ENCODE measurements around the gene TOGARAM2.

The TOGARAM2 gene

DNA sequence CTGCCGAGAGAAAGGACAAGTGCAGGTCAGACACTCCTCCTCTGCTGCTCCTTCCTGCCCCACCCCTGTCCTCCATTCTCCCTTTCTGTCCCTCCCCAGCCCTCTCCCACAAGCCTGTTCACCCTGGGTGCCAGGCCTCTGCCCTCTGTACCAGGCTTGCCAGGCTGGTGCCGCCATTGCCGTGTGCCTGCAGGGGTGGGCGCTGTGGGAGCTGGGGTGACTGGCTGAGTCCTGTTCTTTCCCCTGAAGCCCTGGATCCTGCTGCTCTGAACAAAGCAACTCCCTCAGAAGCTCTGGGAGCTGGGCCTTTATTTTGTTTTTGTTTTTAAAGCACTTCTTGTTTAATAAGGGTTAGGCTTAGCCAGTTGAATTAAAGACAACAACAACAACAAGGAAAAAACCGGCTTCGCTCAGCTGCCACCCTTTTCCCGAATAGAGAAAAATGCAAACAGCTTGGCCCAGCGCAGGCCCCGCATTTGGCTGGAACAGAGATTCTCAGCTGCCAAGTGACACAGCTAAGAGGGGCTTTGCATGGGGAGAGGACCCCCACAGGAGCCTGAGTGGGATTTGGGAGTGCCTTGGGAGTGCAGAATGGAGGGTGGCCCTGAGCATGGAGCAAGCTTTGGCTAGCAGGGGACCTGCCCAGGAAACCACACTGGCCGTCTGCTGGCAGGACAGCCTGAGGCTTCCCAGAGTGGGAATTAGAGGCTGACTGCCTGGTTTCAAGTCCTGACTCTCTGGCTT, 84.1 kb downstream of the TOGARAM2 start:
- no peak for DNase-seq (ENCODE audit: low read depth)
- H3K4me3 ChIP-seq (ENCODE audit: low read depth, low read length) = no peak overlapping the region
- TF ChIP-seq, protein P1, sequence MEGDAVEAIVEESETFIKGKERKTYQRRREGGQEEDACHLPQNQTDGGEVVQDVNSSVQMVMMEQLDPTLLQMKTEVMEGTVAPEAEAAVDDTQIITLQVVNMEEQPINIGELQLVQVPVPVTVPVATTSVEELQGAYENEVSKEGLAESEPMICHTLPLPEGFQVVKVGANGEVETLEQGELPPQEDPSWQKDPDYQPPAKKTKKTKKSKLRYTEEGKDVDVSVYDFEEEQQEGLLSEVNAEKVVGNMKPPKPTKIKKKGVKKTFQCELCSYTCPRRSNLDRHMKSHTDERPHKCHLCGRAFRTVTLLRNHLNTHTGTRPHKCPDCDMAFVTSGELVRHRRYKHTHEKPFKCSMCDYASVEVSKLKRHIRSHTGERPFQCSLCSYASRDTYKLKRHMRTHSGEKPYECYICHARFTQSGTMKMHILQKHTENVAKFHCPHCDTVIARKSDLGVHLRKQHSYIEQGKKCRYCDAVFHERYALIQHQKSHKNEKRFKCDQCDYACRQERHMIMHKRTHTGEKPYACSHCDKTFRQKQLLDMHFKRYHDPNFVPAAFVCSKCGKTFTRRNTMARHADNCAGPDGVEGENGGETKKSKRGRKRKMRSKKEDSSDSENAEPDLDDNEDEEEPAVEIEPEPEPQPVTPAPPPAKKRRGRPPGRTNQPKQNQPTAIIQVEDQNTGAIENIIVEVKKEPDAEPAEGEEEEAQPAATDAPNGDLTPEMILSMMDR (IDR thresholded peaks at IDR 0.05; ENCODE audit: insufficient read depth, low read depth, low read length, missing control alignments) = no peak

DNA sequence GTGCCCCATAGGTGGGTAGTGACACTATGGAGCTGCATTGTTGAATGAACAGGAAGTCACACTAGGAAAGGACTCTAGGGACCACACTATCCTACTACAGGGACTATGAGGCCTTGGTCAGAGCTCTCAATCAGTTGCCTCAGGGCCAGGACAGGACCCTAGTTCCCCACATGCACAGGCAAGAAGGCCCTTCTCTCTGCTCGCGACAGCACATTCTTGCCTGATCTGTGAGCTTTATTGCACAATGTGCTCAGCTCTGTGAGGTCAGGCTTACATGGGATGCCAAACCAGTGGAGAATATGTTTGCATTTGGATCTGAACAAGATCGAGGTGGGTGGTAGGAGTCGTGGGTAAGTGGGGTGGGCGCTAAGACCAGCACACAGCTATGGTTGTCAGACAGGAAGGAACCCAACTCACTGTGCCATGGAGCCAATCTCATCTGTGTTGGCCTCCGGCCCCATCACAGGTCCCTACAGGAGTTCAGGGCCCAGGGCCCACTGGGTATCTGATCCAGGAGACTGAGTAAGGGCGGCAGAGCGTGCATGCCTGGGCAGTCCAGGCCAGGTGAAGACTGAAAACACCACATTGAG, 85.3 kb downstream of the TOGARAM2 start:
- no peak for DNase-seq (ENCODE audit: low read depth)
- no peak overlapping the region for H3K4me3 ChIP-seq (ENCODE audit: low read depth, low read length)
- TF ChIP-seq, protein P1 (IDR thresholded peaks at IDR 0.05; ENCODE audit: insufficient read depth, low read depth, low read length, missing control alignments) = no peak

DNA sequence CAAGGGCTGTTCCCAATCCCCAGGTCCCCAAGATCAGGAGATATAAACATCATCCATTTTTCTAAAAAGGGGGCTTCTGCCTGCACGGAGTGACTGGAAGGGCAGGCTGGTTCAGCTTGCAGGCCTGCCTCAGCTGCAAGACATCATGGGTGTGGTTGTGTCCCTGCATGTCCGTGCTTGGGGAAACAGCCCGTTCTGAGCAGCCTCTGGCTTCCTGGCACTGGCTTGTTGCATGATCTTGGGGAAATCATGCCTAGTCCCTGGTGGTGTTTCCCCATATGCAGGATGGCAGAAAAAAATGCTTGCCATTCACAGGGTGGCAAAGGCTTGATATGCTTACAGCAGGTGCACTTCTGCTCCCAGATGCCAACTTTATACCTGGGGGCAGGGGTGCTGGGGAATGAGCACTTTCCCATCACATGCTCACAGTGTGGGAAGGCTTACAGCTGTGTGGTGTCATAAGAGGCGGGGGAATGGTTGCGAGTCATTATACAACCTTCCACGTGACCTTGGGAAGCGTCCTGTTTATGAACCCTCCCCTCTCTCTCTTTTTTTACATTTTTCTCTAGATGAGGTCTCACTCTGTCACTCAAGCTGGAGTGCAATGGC, 86.0 kb downstream of the TOGARAM2 start:
- H3K4me3 ChIP-seq (ENCODE audit: low read depth, low read length) = no peak overlapping the region
- DNase-seq (ENCODE audit: low read depth) = no peak
- TF ChIP-seq, protein P1 (IDR thresholded peaks at IDR 0.05; ENCODE audit: insufficient read depth, low read depth, low read length, missing control alignments) = no peak

DNA sequence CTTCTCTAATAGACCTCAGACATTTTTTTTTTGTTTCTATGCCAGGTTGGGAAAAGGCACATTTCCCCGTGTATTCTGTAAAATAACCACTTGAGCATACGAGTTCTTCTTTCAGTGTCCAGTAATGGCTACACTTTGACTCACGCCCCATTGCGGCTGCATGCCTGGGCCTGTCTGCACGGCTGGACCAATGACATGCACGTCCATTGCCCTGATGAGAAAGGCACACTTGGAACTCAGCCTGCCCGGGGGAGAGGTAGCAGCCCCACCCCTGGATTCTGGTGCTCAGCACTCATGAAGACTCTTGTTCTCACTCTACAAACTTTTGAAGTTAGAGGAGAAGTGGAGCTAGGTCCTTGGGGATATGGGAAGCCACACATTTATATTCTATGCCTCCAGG, 87.4 kb downstream of the TOGARAM2 start:
- no peak overlapping the region for H3K4me3 ChIP-seq (ENCODE audit: low read depth, low read length)
- DNase-seq (ENCODE audit: low read depth) = no peak
- TF ChIP-seq, protein P1 (IDR thresholded peaks at IDR 0.05; ENCODE audit: insufficient read depth, low read depth, low read length, missing control alignments) = no peak

DNA sequence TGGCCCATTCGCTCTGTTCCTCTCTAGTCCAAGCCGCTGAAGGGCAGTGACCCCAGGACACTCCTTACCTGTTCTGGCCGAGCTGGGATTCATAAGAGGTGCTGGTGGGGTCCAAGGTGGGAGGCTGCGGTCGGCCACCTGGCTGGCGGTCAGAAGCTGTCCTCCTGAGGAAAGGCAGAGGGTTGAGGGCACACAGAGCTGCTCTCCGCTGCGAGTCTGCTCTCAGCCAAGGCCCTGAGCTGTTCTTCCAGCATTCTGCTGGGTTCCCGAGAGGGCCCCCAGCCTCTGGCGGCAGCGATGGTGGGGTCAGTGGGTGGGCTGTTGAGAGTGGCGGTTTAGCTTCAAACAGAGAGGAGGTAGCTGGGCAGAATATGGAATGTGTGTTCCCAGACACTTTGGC, 89.4 kb downstream of the TOGARAM2 start:
- no peak overlapping the region for H3K4me3 ChIP-seq (ENCODE audit: low read depth, low read length)
- no peak for DNase-seq (ENCODE audit: low read depth)
- TF ChIP-seq, protein P1 (IDR thresholded peaks at IDR 0.05; ENCODE audit: insufficient read depth, low read depth, low read length, missing control alignments) = no peak

DNA sequence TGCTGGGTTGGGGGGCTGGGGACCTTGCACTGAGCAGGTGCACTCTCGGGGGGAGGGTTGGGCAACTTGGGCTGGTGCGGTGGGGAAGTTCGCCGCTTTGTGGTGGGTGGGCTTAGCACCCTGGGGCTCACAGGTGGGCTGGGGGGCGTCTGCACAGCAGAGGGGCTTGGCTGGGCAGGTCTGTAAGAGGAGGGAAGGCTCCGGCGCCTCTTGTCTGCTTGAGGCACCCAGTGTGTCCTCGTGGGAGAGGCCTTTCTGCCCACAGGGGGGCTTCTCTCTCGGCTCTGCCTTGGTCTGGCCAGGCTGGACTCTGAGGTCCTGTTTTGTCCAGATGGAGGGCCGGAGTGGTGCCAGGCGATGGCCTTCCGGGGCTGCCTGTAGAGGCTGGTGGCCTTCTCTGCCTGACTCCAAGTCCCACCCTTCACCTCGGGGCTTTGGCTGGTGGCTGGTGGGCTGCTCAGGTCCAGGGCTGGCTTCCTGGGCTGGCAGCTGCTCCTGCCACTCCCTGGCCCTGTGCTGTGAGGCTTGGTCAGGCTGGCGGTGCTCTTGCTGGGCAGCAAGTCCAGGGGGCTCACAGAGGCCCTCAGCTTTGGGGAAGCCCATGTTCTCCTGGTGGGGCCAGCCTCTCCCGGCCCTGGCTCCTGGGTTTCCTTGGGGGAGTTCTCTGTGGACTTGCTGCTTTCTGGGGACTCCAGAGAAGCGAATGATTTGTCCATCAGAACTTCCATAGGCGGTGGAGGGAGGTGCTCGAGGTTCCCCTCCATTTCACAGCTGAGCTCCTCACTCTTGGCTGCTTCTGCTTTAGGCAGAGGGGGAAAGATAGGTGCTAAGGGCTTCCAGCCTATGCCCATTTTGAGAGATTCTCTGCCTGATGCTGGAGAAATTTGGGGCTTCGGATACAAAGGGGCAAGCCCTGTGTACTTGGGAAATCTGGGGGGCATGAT, 90.2 kb downstream of the TOGARAM2 start:
- TF ChIP-seq, protein P1 (IDR thresholded peaks at IDR 0.05; ENCODE audit: insufficient read depth, low read depth, low read length, missing control alignments) = no peak
- no peak for DNase-seq (ENCODE audit: low read depth)
- H3K4me3 ChIP-seq (ENCODE audit: low read depth, low read length) = no peak overlapping the region
